Choroid plexus epithelial cell (primary cell): Measurements from ENCODE around the gene SELENBP1.

Experiments
- DNase-seq: peaks from one replicate; pipeline ENCODE4 v3.0.0-alpha.2; 2010; ENCODE audit warnings: low read depth
- H3K4me3 ChIP-seq: 2 replicates; pipeline ENCODE4 v1.5.1; 2011; ENCODE audit warnings: low read depth, mild to moderate bottlenecking, control low read depth, low read length, moderate library complexity
- CTCF ChIP-seq: conservative IDR thresholded peaks from 2 replicates; pipeline ENCODE4 v1.5.1; 2011; ENCODE audit warnings: low read depth, mild to moderate bottlenecking, control low read depth, inconsistent platforms, low read length, moderate library complexity

SELENBP1 gene

GRCh38 chr1:151406176-151406575 lies 33.7 kb upstream of the SELENBP1 start:
- TF ChIP-seq CTCF: no peak
- no peak for DNase-seq
- no peak overlapping the region for H3K4me3 ChIP-seq

- no peak for DNase-seq
- TF ChIP-seq CTCF: no peak
- no peak overlapping the region for H3K4me3 ChIP-seq
Measured at GRCh38 chr1:151405187-151405951, 32.9 kb upstream of the SELENBP1 start.

GRCh38 chr1:151403612-151404011 lies 31.1 kb upstream of the SELENBP1 start:
- TF ChIP-seq CTCF: no peak
- no peak for DNase-seq
- no peak overlapping the region for H3K4me3 ChIP-seq

- TF ChIP-seq CTCF: no peak
- H3K4me3 ChIP-seq: no peak overlapping the region
- no peak for DNase-seq
Measured at GRCh38 chr1:151402764-151403163, 30.3 kb upstream of the SELENBP1 start.

GRCh38 chr1:151401860-151402259 lies 29.4 kb upstream of the SELENBP1 start:
- TF ChIP-seq CTCF: no peak
- H3K4me3 ChIP-seq: no peak overlapping the region
- DNase-seq: peak; percentile 9

- no peak for DNase-seq
- H3K4me3 ChIP-seq: no peak overlapping the region
- TF ChIP-seq CTCF: no peak
Measured at GRCh38 chr1:151401125-151401788, 28.8 kb upstream of the SELENBP1 start.
